Kidney (tissue), 14 donors: ENCODE measurements around the gene DEPDC4. TPM values are rescaled to one million over a fixed set of nuclear protein-coding genes. Genes with fewer than 3 reads are reported as not detected.

ENCODE experiments used
- DNase-seq, 5 donors: peaks; one replicate each; pipeline ENCODE4 v3.0.0-alpha.2; 2013 to 2020
- FAIRE-seq: peaks from 2 replicates; lab custom pipeline; 2012; peaks lifted over from hg19 to GRCh38; lab: Jason Lieb, UNC
- H3K27ac ChIP-seq, 2 donors: one replicate each; pipeline ENCODE4 v1.7.0; 2013; ENCODE audit warnings: low read depth in 2 of 2, low read length in 2 of 2, inconsistent platforms in 1 of 2
- H3K27me3 ChIP-seq: one replicate; pipeline ENCODE4 v1.7.1; 2013; ENCODE audit warnings: low read length, inconsistent platforms; ENCODE audit not compliant: control insufficient read depth, insufficient read depth
- H3K36me3 ChIP-seq, 3 donors: one replicate each; pipeline versions ENCODE4 v1.7.0 to v1.7.1; 2013; ENCODE audit warnings: low read length in 3 of 3, control low read depth in 1 of 3, inconsistent platforms in 1 of 3; ENCODE audit not compliant: insufficient read depth in 3 of 3, control insufficient read depth in 2 of 3
- H3K4me1 ChIP-seq, 3 donors: one replicate each; pipeline versions ENCODE4 v1.7.0 to v1.7.1; 2013; ENCODE audit warnings: low read length in 3 of 3, inconsistent platforms in 1 of 3, low read depth in 1 of 3; ENCODE audit not compliant: control insufficient read depth in 2 of 3, insufficient read depth in 2 of 3
- H3K4me3 ChIP-seq, 3 donors: one replicate each; pipeline versions ENCODE4 v1.7.0 to v1.8.1; 2013; ENCODE audit warnings: low read length in 3 of 3, control low read depth in 1 of 3, inconsistent platforms in 1 of 3
- H3K9ac ChIP-seq, 3 donors: one replicate each; pipeline versions ENCODE4 v1.7.0 to v1.7.1; 2013; ENCODE audit warnings: low read length in 3 of 3, control low read depth in 1 of 3, inconsistent platforms in 1 of 3
- H3K9me3 ChIP-seq, 3 donors: one replicate each; pipeline versions ENCODE4 v1.7.0 to v1.7.1; 2013; ENCODE audit warnings: low read length in 3 of 3, control low read depth in 1 of 3, inconsistent platforms in 1 of 3; ENCODE audit not compliant: control insufficient read depth in 2 of 3, insufficient read depth in 1 of 3
- CTCF ChIP-seq: IDR thresholded peaks from 3 replicates; pipeline ENCODE4 v1.5.1; 2012; ENCODE audit warnings: mild to moderate bottlenecking, moderate library complexity, borderline replicate concordance; ENCODE audit not compliant: insufficient read depth; ENCODE audit errors: extremely low read depth
- intact Hi-C: fragments of 100-400 bp; cut with DNase I; formaldehyde crosslinking; loops from one replicate; pipeline ENCODE4 v1.11.1; 2022
- polyA plus RNA-seq: library from polyadenylated mRNA; stranded (reverse); fragments of 350-450 nt; fragmentation: Illumina TruSeq; extraction: RNeasy Lipid Tissue Mini Kit (QIAGEN cat#74804); gene quantifications from one replicate; pipeline ENCODE4 v1.2.3, GENCODE V29; 2014; ENCODE audit warnings: low read depth, low replicate concordance; ENCODE audit not compliant: insufficient read depth
- total RNA-seq: library from RNA; stranded (reverse); fragmentation: NEBNext Ultra II Directional; extraction: Animal tissue kit (Norgen Biotek cat#: 25700); gene quantifications from one replicate; pipeline ENCODE4 v1.2.1, GENCODE V29; 2021
- donor health status: control.
- donor health status: control.
- donor health status: control.
- donor health status: control.
- donor health status: control.
- donor health status: DM: yes; HTN: yes; CAD: no.
- donor health status: Normal renal cell carcinoma (clear cell type).

The DEPDC4 gene
- total and polyA plus RNA-seq, 2 donors from 2014 or later, result 1.1 to 1.4 TPM

GRCh38 chr12:100213016-100213891, 53.6 kb downstream of the DEPDC4 start:
- intact Hi-C loops, result no loop called here
- no peaks in the 10 kb centered on the region for H3K27me3 ChIP-seq
- H3K4me1 ChIP-seq, result peaks cover 0 to 2% (median 0%) of the 10 kb centered on the region in 3 donors
- DNase-seq, result no peak
- H3K4me3 ChIP-seq, result no peak overlapping the region
- H3K36me3 ChIP-seq, result peaks cover 10 to 13% (median 11%) of the 10 kb centered on the region in 3 donors
- FAIRE-seq, result no peak
- H3K9me3 ChIP-seq, result no peaks in the 10 kb centered on the region
- TF ChIP-seq CTCF, result no peak
- no peak overlapping the region for H3K27ac ChIP-seq
- no peak overlapping the region for H3K9ac ChIP-seq

GRCh38 chr12:100211698-100212097, 55.2 kb downstream of the DEPDC4 start:
- H3K4me1 ChIP-seq, result peaks cover 0 to 2% (median 0%) of the 10 kb centered on the region in 3 donors
- H3K27ac ChIP-seq, result no peak overlapping the region
- no peaks in the 10 kb centered on the region for H3K27me3 ChIP-seq
- TF ChIP-seq CTCF, result no peak
- H3K9me3 ChIP-seq, result no peaks in the 10 kb centered on the region
- H3K9ac ChIP-seq, result no peak overlapping the region
- FAIRE-seq (no peak), DNase-seq (no peak)
- intact Hi-C loops, result no loop called here
- peaks cover 13 to 15% (median 14%) of the 10 kb centered on the region in 3 donors for H3K36me3 ChIP-seq
- no peak overlapping the region for H3K4me3 ChIP-seq

GRCh38 chr12:100208834-100209233, 58.0 kb downstream of the DEPDC4 start:
- DNase-seq, result no peak
- Histone ChIP-seq H3K27ac (no peak overlapping the region), H3K27me3 (no peaks in the 10 kb centered on the region), H3K4me3 (no peak overlapping the region), H3K36me3 (peaks cover 10 to 15% (median 14%) of the 10 kb centered on the region in 3 donors), H3K9me3 (no peaks in the 10 kb centered on the region), H3K9ac (no peak overlapping the region), H3K4me1 (no peaks in the 10 kb centered on the region)
- no peak for FAIRE-seq
- no peak for TF ChIP-seq CTCF
- intact Hi-C loops, result no loop called here
